ENCODE results near the gene TTC38. TPM values are rescaled to one million over a fixed set of nuclear protein-coding genes. Genes with fewer than 3 reads are reported as not detected.

Gene TTC38
- total RNA-seq, 1 donor = 26.8 TPM

- no peak overlapping the region for H3K4me3 ChIP-seq (ENCODE audit: low read depth, low read length)
- TF ChIP-seq CTCF (IDR thresholded peaks at IDR 0.05; ENCODE audit: insufficient read depth, low read depth, low read length) = no peak
- DNase-seq (ENCODE audit: low read depth) = no peak
Observed at GRCh38 chr22:46326066-46326680, 58.4 kb downstream of the TTC38 start.

GRCh38 chr22:46327691-46328465 lies 60.1 kb downstream of the TTC38 start:
- no peak for TF ChIP-seq CTCF (IDR thresholded peaks at IDR 0.05; ENCODE audit: insufficient read depth, low read depth, low read length)
- DNase-seq (ENCODE audit: low read depth) = no peak
- H3K4me3 ChIP-seq (ENCODE audit: low read depth, low read length) = no peak overlapping the region

- DNase-seq (ENCODE audit: low read depth) = no peak
- no peak for TF ChIP-seq CTCF (IDR thresholded peaks at IDR 0.05; ENCODE audit: insufficient read depth, low read depth, low read length)
- no peak overlapping the region for H3K4me3 ChIP-seq (ENCODE audit: low read depth, low read length)
Observed at GRCh38 chr22:46328797-46329196, 61.0 kb downstream of the TTC38 start.

- no peak for TF ChIP-seq CTCF (IDR thresholded peaks at IDR 0.05; ENCODE audit: insufficient read depth, low read depth, low read length)
- no peak for DNase-seq (ENCODE audit: low read depth)
- H3K4me3 ChIP-seq (ENCODE audit: low read depth, low read length) = no peak overlapping the region
Observed at GRCh38 chr22:46329616-46330015, 61.8 kb downstream of the TTC38 start.

GRCh38 chr22:46330426-46330825 lies 62.6 kb downstream of the TTC38 start:
- no peak for TF ChIP-seq CTCF (IDR thresholded peaks at IDR 0.05; ENCODE audit: insufficient read depth, low read depth, low read length)
- DNase-seq (ENCODE audit: low read depth) = no peak
- no peak overlapping the region for H3K4me3 ChIP-seq (ENCODE audit: low read depth, low read length)

- H3K4me3 ChIP-seq (ENCODE audit: low read depth, low read length) = no peak overlapping the region
- DNase-seq (ENCODE audit: low read depth) = no peak
- no peak for TF ChIP-seq CTCF (IDR thresholded peaks at IDR 0.05; ENCODE audit: insufficient read depth, low read depth, low read length)
Observed at GRCh38 chr22:46331496-46331895, 63.7 kb downstream of the TTC38 start.
